Epithelial cell of alveolus of lung (primary cell): ENCODE measurements around the gene SYT3. TPM values are rescaled to one million over a fixed set of nuclear protein-coding genes. Genes with fewer than 3 reads are reported as not detected.

ENCODE experiments used
- total RNA-seq: library from RNA; depleted of rRNA; stranded (reverse); fragments of >200 nt; gene quantifications from 2 replicates; pipeline ENCODE4 v1.2.1, GENCODE V29; 2015

The SYT3 gene
- total RNA-seq, result 0.88 TPM in 1 of 2 replicates, not detected in the other

GRCh38 chr19:50639121-50640112, at the start of gene SYT3:
SYT3 (minus strand) TSS chr19:50639881; CDS start chr19:50637411, 2,470 bp downstream.

GRCh38 chr19:50649433-50650391, 10.0 kb upstream of the SYT3 start, which contains the start of gene C19orf81:
C19orf81 (plus strand) TSS chr19:50649445; CDS start chr19:50649445, 0 bp downstream.

Other genes with a start within 250 kb of the SYT3 start
- not detected in 2 replicates for gene SPIB, start 220.9 kb downstream of the SYT3 start, total RNA-seq
- 0.64 TPM in 1 of 2 replicates, not detected in the other for gene MYBPC2, start 207.0 kb downstream of the SYT3 start, total RNA-seq
- gene EMC10, start 163.4 kb downstream of the SYT3 start, total RNA-seq, result 53.7 and 124 TPM in 2 replicates
- gene GARIN5A, start 163.0 kb downstream of the SYT3 start, total RNA-seq, result 0.24 and 0.52 TPM in 2 replicates
- 57.5 and 61.9 TPM in 2 replicates for gene JOSD2, start 128.7 kb downstream of the SYT3 start, total RNA-seq
- gene ASPDH, start 126.0 kb downstream of the SYT3 start, total RNA-seq, result not detected in 2 replicates
- 0.39 and 1.6 TPM in 2 replicates for gene LRRC4B, start 71.4 kb downstream of the SYT3 start, total RNA-seq
- gene C19orf81, start 9.6 kb upstream of the SYT3 start, total RNA-seq, result not detected in 2 replicates
- 6.7 and 7.8 TPM in 2 replicates for gene SHANK1, start 79.9 kb upstream of the SYT3 start, total RNA-seq
- 124 and 227 TPM in 2 replicates for gene CLEC11A, start 83.5 kb upstream of the SYT3 start, total RNA-seq
- not detected in 2 replicates for gene GPR32, start 130.6 kb upstream of the SYT3 start, total RNA-seq
- gene ACP4, start 150.5 kb upstream of the SYT3 start, total RNA-seq, result not detected in 2 replicates
- gene KLK1, start 183.9 kb upstream of the SYT3 start, total RNA-seq, result not detected in 2 replicates
- gene KLK15, start 193.7 kb upstream of the SYT3 start, total RNA-seq, result not detected in 2 replicates
- not detected in 2 replicates for gene KLK3, start 215.0 kb upstream of the SYT3 start, total RNA-seq
- gene KLK2, start 233.6 kb upstream of the SYT3 start, total RNA-seq, result not detected in 2 replicates